Adrenal gland (tissue), 5 donors: ENCODE results near the gene TMEM94.

Source experiments
- CTCF ChIP-seq, 6 experiments: fragments of 450-650 bp in 4 of 6; fragments of 200-600 bp in 2 of 6; sonication (generic) in 1 of 6; IDR thresholded peaks; 1 replicate in 5 of 6; 2 replicates in 1 of 6; pipeline versions ENCODE4 v1.5.1 to v1.8.0; 2016 to 2021; ENCODE audit warnings: antibody characterized with exemption in 6 of 6, mild to moderate bottlenecking in 2 of 6, moderate library complexity in 1 of 6
- POLR2A ChIP-seq, 2 donors: fragments of 450-650 bp; IDR thresholded peaks; one replicate each; pipeline ENCODE4 v1.6.1; 2017; ENCODE audit warnings: antibody characterized with exemption in 2 of 2, mild to moderate bottlenecking in 2 of 2, moderate library complexity in 1 of 2
- donor health status: DM: no; HTN: no; CAD: no.

- no peak for TF ChIP-seq POLR2A (IDR thresholded peaks at IDR 0.05)
- TF ChIP-seq CTCF (IDR thresholded peaks at IDR 0.05): peak in 1 of 6 experiments; percentile 4
These were observed 43.0 kb downstream of the TMEM94 start for GRCh38 chr17:75499313-75500022.
